GM12891 (cell line): ENCODE measurements around the gene ART4.

Source experiments
- POLR2A ChIP-seq: IDR thresholded peaks from 2 replicates; pipeline ENCODE4 v1.6.1; 2011; ENCODE audit warnings: low read depth, low read length, control low read depth
- POLR2AphosphoS5 ChIP-seq: IDR thresholded peaks from 2 replicates; pipeline ENCODE4 v1.6.1; 2011; ENCODE audit warnings: low read depth, low read length, control low read depth
- TAF1 ChIP-seq: IDR thresholded peaks from 2 replicates; pipeline ENCODE4 v1.6.1; 2011; ENCODE audit warnings: low read depth, low read length, control low read depth

- no peak for TF ChIP-seq POLR2AphosphoS5
- no peak for TF ChIP-seq POLR2A
- no peak for TF ChIP-seq TAF1
Measured at GRCh38 chr12:14803830-14804160, 39.5 kb downstream of the ART4 start.
